Renal cortical epithelial cell (primary cell): ENCODE data around the gene NHP2. TPM values are rescaled to one million over a fixed set of nuclear protein-coding genes. Genes with fewer than 3 reads are reported as not detected.

Source experiments
- DNase-seq: peaks from one replicate; pipeline ENCODE4 v3.0.0-alpha.2; 2011; ENCODE audit warnings: low read depth
- total RNA-seq: library from RNA; depleted of rRNA; stranded (reverse); fragments of >200 nt; gene quantifications from 2 replicates; pipeline ENCODE4 v1.2.3, GENCODE V29; 2014

The NHP2 gene
- total RNA-seq, 1 donor from 2014 or later = 146 TPM

GRCh38 chr5:178176791-178177190, 23.1 kb upstream of the NHP2 start:
- no peak for DNase-seq

GRCh38 chr5:178174456-178174855, 20.8 kb upstream of the NHP2 start:
- no peak for DNase-seq

GRCh38 chr5:178170455-178170854, 16.8 kb upstream of the NHP2 start:
- no peak for DNase-seq

GRCh38 chr5:178165581-178165980, 11.9 kb upstream of the NHP2 start:
- DNase-seq = no peak

GRCh38 chr5:178163772-178164735, 10.4 kb upstream of the NHP2 start:
- DNase-seq = peak; percentile 35

GRCh38 chr5:178162481-178162880, 8.8 kb upstream of the NHP2 start:
- no peak for DNase-seq

GRCh38 chr5:178160176-178160575, 6.5 kb upstream of the NHP2 start:
- DNase-seq = no peak

GRCh38 chr5:178155065-178155464, 1.4 kb upstream of the NHP2 start:
- peak; percentile 12 for DNase-seq

GRCh38 chr5:178152491-178153444, 917 bp downstream of the NHP2 start:
- no peak for DNase-seq

GRCh38 chr5:178150977-178151734, 2.5 kb downstream of the NHP2 start:
- DNase-seq = no peak

- DNase-seq = no peak
These were observed 4.3 kb downstream of the NHP2 start for GRCh38 chr5:178149199-178149932.

GRCh38 chr5:178147406-178147805, 6.3 kb downstream of the NHP2 start:
- no peak for DNase-seq

- DNase-seq = peak; percentile 49
These were observed 7.5 kb downstream of the NHP2 start for GRCh38 chr5:178145965-178146820.

GRCh38 chr5:178143901-178144300, 9.8 kb downstream of the NHP2 start:
- no peak for DNase-seq

- DNase-seq = no peak
These were observed 10.4 kb downstream of the NHP2 start for GRCh38 chr5:178143246-178143645.

GRCh38 chr5:178142642-178143041, 11.0 kb downstream of the NHP2 start:
- DNase-seq = no peak

GRCh38 chr5:178141550-178141949, 12.1 kb downstream of the NHP2 start:
- no peak for DNase-seq

GRCh38 chr5:178137991-178138390, 15.7 kb downstream of the NHP2 start:
- DNase-seq = no peak

GRCh38 chr5:178136990-178137389, 16.7 kb downstream of the NHP2 start:
- no peak for DNase-seq

GRCh38 chr5:178131446-178131996, 22.2 kb downstream of the NHP2 start:
- no peak for DNase-seq
